HG02981 (cell line): ENCODE measurements around the gene MCC.

Source experiments
- ATAC-seq: cut with Tn5 transposase; IDR thresholded peaks from one replicate; pipeline ENCODE4 v1.9.1; 2021; ENCODE audit warnings: mild to moderate bottlenecking, moderate library complexity; ENCODE audit not compliant: unreplicated experiment

Gene MCC

DNA sequence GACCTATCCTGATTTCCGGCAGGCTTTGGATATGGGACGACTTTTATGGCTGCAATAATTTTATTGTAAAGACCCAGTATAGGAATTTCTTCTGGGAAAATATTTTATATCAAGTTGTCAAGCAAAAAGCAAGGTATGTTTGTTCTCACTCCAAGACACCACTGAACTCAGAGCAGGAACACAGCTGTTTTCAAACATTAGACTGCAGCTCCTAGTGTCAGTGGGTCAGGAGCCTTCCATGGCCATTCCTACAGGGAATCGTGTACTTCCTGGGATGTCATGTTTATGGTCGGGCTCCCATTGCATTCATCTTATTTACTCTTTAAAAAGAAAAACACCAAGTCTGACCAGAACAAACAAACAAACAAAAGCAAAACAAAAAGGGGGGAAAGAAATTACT, 278.8 kb downstream of the MCC start:
- ATAC-seq = no peak

DNA sequence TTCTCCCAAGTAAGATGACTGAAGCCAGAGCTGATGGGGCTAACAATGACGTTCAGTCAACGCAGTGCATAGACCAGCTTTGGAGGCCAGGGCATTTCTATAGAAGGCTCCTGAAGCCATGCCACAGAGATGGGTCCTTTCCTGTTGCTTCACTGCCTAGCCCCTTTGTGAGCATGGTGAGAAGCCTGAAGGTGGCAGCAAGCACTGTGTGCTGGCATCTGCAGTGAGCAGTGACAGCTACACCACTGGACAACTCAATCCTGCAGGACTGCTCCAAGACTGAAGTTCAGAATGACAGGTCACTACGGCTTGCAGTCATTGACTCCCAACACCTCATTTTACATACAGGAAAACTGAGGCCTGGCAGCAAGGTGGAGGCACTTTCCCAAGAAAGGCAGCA, 282.4 kb downstream of the MCC start:
- no peak for ATAC-seq

DNA sequence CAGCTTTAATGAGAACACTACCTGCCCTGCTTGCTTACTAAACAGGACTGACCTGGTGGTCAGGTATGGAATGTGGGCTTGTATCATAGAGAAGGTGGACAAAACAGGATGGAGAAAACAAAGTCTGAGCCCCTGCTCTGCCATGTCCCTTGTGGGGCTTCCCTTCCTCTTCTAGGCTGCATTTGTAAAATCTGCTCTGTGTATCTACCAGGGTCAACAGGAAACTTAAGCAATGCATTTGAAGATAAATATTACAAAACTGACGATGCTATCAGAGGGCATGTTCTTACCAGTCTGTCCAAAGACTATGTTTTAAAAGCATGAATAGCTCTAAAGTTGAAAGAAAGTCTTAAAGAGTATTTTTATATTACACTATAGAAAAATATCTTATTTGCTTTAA, 282.9 kb downstream of the MCC start:
- no peak for ATAC-seq

DNA sequence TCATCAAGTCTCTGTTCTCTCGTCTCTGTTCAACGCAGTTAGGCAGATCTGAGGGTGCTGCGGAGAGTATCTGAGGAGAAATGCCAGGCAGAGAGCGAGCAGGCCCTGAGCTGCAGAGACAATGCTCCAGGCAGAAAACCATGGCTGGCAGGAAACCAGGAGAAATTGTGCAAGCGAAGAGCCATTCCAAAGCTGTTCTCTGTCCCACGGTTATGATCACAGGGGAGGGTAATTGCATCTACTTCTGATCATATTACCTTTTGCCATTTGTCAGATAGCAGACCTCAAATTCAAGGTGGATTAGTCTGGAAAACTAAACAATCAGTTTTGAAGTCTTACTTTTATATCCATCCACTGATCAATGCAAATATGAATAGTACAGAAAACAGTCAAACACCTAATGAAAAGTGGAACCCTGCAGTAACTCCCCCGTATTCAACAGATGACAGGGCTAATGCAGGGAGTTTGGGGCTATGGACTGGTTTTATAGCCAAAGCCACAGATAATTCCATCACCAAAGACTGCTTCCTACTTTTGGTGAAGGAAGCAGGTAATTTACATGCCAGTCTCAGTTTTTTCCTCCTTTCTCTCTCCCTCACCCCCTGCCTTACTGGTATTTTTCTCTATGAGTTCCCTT, 283.6 kb downstream of the MCC start:
- ATAC-seq = no peak

DNA sequence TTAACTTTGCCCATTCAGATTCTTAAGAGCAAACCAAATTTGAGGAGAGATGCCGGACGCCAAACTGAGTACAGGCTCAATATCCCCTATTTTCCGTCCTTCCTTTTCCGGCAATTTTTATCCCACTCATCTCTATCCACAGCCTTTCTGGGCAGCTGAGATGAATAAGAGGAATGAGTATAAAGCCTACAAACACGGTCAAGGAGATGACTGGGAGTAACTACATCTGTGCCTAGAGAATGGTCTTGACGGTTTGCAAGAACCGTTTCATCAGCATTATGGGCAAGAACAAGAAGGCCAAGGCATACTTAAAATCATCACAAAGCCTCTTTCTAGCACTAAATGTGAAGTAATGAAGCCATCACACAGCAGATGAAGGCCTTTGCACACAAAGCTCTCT, 284.3 kb downstream of the MCC start:
- ATAC-seq = no peak

DNA sequence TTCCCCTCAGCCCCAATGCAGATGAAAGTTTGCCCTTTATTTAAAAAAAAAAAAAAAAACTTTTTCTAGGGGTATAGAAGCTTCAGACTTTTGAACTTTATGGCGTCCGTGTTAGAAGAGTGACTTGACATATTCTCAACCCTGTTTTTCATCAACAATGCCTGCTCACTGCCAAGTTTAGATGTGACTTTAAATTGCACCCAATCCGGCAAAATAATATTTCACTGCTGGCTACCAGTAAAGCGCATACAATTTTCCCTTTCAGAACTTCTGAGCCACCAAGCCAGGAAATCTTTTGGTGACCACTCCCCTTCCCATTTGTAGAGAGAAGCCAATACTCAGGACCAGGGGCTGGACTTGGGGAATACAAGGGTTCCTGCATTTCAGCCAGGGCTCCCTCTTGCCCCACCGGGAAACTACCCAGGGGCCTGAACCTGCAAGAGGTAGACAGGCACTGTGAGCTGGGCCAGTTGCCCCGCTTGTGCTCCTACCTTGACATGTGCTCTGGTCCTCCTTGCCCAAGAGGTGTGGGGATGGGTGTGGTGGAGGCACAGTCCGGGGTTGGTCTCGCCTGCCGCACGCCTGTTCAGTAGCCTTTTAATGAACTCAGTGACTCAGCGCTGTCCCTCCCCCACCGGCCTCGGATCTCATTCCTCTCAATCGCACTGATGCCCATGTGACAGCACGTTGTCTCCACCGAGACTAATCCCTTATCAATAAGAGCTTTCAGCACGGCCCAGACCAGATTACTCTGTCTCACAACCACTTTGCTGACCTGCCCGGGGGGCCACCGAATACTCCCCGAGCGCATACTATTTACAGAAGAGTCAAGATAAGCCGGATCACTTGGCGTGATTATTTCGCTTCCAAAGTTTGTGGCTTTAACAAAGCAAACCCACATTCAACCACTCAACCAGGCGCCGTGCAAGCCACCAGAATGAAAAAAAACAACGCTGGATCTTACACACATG, 285.2 kb downstream of the MCC start:
- ATAC-seq = no peak

DNA sequence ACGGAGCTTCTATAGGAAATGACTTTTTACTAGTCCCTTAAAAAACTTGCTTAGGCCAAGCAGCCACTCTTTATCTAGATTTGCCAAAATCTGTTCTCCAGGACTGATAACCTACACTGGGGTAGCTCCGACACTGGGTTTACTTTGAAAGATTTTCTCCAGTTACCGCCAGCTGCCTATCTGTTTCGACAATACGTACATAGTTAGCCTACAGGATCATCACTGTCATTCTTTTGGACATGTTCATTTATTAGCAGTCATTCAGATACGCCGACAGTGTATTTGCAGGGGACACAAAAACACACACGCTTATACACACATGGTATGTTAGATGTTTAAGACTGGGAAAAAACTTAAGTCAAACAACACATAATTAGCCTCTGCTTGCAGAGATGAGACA, 286.0 kb downstream of the MCC start:
- ATAC-seq = no peak

DNA sequence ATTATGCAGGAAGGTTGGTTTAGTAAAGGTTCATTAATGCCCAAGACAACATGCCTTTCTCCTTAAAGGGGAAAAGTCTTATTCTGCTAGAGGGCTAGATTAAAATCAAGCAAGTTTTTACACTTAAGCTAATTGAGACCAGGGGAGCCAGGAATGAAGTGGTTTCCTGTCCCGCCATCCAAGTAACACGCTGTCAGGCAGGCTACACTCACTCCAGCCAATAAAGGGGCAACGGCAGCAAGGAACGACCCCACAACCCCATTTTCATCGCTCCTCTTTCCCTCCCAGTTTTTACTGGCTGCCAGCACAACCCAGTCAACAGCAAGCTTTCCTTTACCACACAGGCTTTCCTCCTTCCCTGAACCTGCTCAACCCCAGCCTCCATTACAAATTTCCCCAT, 286.5 kb downstream of the MCC start:
- ATAC-seq = no peak

DNA sequence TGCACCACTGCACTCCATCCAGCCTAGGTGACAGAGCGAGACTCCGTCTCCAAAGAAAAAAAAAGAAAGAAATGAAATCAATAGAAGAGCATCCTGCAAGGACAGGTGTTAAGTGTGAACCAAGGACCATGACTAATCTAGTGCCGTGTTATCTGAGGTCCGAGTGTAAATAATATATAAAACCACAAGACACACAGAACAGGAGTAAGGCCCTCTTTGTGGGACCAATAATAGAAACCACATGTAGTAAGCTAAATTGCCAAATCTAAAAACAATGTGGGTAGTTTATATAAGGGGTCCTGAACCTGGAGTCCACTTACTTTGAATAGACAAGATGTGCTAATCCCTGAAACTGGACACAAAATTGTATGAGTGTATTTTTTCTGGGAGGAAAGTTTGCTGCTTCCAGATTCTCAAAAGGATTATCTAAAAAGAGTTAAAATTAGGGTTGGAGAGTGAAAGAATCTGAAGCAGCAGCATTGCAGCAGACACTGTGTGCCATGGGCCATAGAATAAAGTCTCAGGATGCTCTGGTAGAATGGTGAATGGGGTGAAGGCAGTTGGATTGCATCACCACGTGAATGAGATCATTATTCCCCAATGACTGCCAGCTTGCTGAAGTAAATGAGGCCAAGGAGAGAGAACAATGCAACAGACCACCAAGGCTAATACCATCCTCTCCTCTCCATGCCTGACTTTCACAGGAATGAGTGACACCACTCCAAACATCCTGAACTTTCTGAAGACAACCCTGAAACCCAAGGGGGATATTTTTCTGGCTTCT, 288.9 kb downstream of the MCC start:
- ATAC-seq = no peak

DNA sequence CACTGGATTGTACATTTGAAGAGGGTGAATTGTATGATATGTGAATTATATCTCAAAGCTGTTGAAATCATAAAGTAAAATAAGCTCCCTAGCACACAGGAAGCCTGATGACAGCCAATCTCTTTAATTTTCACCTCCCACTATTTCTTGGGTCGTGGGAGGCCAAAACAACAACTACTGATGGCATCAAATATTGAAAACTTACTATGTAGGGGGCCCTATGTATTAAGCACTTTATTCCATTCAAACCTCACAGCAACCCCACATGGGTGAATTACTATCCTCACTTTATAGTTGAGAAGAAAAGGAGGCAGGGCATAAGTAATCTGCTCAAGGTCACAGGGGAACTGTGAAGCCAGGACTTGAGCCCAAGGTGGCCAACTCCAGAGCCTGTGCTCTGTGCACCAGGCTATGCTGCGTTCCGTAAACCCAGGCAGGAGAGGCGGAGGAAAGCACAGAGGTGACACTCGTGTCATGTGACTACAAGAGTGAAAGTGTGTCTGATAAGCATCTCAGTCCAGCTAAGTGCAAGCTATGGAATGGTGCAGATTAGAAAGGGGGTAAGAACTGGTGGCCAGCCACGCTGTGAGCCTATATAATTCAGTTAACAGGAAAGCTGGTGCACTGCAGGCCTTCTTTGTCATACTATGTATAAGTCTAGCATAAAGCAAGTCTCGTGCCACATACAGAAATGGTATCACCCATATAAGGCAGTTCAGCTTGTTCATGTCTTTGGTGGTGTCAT, 290.6 kb downstream of the MCC start:
- no peak for ATAC-seq

DNA sequence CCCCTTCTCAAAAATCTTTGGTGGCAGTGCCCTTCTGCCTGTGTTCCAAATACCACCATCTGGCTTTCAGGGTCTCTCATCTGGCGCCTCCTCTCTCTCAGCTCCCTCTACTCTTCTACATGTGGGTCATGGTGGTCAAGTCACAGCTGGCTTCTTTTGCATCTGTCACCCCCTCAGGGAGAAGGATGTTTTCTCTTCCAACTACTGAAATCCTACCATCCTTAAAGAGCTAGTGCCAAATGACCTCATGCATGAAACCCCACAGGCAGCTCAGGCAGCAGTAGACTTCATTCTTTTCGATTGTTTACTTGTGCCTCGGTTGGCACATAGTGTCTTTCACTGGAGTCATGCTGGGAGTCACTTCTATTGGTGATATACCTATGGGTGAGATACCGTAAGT, 292.5 kb downstream of the MCC start:
- ATAC-seq = no peak

DNA sequence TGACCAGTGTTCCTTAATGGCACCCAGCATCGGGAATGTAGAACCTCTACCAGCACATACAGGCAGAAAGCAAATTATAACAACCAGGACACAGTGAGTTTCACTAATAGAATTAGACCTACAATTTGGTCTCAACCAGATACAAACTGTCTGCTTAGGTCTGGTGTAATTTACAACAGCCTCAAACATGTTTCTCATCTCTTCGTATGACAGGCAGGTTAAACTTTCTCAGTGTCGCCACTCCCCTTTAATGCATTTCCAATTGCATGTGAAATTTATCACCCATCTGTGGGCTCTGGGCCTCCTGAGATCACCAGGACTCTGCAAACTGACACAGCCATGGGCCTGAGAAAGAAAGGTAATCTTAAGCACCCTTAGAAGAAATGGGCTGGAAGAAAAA, 293.0 kb downstream of the MCC start:
- no peak for ATAC-seq

DNA sequence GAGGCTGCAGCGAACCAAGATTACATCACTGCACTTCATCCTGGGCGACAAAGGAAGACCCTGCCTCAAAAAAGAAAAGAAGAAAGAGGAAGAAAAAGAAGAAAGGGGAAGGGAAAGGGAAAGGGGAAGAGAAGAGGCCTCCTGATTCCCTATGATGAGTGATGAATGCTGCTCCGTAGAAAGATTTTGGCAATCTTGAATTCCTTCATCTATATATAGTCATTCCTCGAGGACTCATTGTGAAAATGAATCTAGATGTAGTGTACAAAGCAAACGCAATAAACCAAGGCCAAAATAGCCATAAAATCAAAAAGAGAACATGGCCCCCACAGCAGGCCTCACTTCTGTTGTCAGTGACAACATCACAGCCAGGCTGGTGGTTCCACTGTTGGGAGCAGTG, 293.7 kb downstream of the MCC start:
- no peak for ATAC-seq

DNA sequence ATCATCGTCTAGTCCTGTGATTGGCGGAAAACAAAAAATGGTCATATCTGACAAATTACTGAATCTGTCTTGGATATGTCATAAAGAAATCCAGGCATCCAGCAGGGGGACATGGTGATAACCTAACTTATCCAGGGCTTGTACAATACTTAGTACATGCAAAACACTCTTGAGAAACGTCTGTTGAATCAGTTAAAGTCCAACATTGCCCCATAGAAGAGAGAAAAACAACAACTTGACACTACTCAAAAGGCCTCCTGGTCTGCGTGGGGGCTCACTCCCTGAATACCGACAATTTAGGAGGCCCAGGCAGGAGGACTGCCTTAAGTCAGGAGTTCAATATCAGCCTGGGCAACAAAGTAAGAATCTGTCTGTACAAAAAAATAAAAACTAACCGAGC, 294.1 kb downstream of the MCC start:
- no peak for ATAC-seq

DNA sequence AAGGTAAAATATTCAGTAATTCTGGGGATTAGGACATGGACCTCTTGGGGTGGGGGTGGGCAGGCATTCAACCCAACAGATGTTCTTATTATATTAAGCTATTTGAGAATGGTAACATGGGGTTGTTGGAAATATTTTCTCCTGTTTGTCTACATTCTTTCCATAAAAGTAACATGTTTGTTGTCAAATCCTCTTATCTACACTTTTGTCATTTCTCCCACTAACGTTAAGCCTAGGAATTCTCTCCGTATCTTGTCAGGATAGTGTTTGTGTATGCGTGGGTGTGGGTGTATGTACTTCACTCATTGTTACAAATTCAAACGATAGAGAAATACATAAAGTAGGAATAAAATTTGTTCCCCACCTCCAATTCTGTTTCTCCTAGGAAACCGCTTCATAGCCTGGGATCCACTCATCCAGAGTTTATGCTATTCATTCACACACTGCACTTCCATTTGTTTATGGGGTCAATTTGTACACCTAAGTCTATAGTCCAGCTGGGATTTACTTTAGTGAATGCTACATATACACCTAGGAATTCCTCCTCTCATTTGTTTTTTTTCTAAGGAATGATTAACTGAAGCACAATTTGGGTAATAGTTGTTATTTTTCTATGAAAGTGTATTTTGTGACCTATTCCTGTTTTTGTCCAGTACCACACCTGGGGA, 294.8 kb downstream of the MCC start:
- ATAC-seq = no peak

DNA sequence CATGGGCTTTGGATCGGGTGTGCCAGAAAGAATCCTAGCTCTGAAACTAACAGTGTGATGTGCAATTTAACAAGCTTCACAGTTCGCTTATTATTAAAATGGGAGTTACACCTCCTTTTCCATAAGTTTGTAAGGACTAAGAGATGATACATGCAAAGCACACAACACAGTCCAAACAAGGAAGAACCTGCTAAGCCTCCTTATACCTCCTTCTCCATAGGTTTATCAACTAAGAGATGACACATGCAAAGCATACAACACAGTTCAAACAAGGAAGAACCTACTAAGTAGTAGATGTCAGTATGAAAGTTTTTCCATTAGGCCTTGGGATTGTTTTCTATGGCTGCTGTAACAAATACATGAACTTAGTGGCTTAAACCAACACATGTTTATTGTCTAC, 295.7 kb downstream of the MCC start:
- ATAC-seq = no peak

DNA sequence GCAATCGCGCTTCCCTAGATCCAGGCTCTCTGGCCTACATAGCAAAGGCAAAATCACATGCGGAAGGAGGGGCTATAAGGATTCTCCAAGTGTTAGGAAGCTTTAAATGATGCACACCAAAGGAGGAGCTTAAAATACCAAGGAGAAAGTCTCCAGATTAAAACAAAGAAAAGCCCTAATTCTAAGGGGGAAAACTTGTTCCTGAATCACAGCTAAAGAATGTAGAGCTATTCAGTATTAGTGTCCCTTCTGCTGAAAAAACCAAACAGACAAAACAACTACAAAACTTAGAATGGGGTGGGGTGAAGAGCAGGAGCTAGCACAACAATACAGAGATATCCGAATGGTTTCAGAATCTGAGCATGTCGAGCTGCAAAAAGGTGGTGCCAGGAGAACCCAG, 297.9 kb downstream of the MCC start:
- no peak for ATAC-seq

DNA sequence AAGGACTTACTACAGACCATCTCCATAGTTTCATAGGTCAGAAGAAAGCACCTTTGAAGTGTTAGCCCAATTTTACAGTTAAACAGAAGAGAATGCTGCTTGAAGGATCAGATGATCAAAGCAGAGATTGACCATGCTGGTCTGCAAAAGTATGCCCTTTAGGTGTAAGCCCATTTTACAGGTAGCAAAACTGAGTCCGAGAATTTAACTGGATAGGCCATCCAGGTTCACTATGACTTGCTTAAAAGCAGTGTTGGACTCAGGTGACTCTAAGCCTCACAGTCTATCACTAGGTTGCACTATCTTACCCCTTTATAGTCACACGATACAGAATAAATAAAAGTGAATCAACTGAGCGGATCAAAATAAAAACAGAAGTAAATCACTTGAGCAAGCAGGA, 299.0 kb downstream of the MCC start:
- ATAC-seq = no peak

DNA sequence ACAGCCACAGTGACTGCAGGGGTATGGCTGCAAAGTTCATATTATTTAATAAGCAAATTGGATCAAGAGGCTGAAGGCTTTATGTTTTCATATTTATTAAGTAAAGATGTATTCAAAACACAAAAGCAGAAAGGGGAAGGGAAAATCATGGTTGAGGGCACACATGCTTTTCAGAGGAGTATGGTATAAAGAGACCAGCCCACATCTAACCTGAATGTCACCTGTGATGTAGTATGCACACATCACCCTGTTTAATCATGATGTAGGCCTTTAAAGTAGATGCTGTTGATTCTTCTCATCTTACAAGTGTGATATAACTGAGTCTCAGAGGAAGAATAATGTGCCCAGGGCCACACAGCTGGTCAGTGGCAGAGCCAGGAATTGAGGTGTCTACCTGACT, 299.8 kb downstream of the MCC start:
- no peak for ATAC-seq

DNA sequence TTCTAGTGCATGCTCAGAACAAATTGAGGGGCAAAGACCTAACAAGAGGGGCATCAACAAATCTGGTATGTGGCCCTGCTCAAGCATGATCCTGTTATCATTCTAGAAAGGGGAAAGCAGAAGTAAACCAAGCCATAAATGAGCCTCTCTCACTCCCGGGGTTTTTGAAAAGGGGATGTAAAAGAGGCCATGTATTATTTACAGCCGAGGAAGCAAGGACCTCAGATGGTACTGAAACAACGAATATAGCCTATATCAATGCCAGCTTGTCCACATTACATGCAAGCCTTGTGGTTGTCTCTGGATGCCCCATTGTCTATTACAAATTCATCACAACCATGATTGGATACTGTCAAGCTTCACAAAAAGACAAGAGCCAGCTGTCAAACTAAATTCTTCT, 300.3 kb downstream of the MCC start:
- ATAC-seq = peak; percentile 50
